ENCODE data around the gene LRIG1. TPM values are rescaled to one million over a fixed set of nuclear protein-coding genes. Genes with fewer than 3 reads are reported as not detected.

The LRIG1 gene
- total RNA-seq, 1 experiment from 2014 or later, result 4.0 TPM

DNA sequence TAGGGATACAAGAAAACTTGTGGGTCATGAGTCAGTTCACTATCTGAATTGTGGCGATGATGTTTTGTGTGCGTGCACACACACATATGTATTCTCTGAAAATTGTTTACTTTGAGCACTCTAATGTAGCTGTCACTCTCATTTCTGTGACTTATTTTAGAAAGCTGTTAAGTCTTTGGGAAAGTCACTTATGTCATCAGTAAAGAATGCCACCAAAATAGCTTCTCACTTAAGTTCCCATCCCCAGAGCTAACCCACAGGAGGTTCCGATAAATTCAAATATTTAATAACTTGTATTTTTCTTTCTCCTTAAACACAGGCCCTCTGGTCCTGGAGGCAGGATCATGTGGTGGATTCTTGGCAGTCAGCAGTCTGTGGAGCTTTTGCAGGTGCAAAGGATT is 138.3 kb downstream of the LRIG1 start:
- in situ Hi-C loops (cut with HindIII; ENCODE audit: low pct_unique_long_range_greater_than_20kb, low sequenced_read_pairs), result no loop called here

GRCh38 chr3:66361356-66361755 is 139.5 kb downstream of the LRIG1 start:
- DNase-seq (ENCODE audit: low read depth), result no peak
- in situ Hi-C loops (cut with HindIII; ENCODE audit: low pct_unique_long_range_greater_than_20kb, low sequenced_read_pairs), result no loop called here

More for the DNA sequence above, 138.3 kb downstream of the LRIG1 start:
- no peak for DNase-seq (ENCODE audit: low read depth)

GRCh38 chr3:66355997-66356396 is 144.8 kb downstream of the LRIG1 start:
- in situ Hi-C loops (cut with HindIII; ENCODE audit: low pct_unique_long_range_greater_than_20kb, low sequenced_read_pairs), result no loop called here
- no peak for DNase-seq (ENCODE audit: low read depth)

DNA sequence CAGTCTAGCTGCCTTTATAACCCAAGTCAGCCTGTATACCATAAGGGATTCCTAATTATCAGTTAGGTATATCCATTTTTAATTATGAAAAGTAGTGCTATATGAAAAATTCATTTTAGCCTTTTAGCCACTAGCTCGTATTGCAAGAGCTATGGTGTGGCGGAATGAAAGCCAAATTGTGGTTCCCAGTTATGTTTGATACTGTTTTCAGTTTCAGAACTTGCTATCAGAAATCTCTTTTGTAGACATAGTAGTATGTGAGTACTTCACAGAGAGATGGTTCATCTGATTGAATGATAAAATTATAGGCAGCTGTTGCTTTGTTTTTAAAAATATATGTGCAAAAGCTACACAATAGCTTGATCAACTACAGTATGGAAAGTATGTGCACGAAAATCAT is 145.4 kb downstream of the LRIG1 start:
- no peak for DNase-seq (ENCODE audit: low read depth)
- in situ Hi-C loops (cut with HindIII; ENCODE audit: low pct_unique_long_range_greater_than_20kb, low sequenced_read_pairs), result no loop called here

DNA sequence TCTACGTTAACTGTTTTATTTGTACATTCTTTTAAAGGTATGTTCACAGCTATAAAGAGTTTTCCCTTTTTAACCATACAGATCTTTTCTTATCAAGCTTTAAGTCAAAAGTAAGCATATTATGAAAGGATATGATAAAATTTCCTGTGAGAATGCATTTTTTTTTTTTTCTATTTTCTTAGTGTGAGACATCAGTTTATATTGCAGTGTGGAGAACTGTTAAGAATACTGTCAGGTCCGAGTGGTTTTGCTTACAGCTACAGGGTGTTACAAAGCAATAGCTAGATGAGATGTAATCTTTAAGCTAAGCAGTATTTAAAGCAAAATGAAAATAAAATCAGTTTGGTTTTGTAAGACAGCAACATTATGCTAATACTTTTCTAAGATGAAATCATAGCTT is 146.8 kb downstream of the LRIG1 start:
- DNase-seq (ENCODE audit: low read depth), result no peak
- in situ Hi-C loops (cut with HindIII; ENCODE audit: low pct_unique_long_range_greater_than_20kb, low sequenced_read_pairs), result no loop called here

- in situ Hi-C loops (cut with HindIII; ENCODE audit: low pct_unique_long_range_greater_than_20kb, low sequenced_read_pairs), result no loop called here
- no peak for DNase-seq (ENCODE audit: low read depth)
Measured at GRCh38 chr3:66353530-66353929, 147.3 kb downstream of the LRIG1 start.

- DNase-seq (ENCODE audit: low read depth), result no peak
- in situ Hi-C loops (cut with HindIII; ENCODE audit: low pct_unique_long_range_greater_than_20kb, low sequenced_read_pairs), result no loop called here
Measured at GRCh38 chr3:66353039-66353438, 147.8 kb downstream of the LRIG1 start.

DNA sequence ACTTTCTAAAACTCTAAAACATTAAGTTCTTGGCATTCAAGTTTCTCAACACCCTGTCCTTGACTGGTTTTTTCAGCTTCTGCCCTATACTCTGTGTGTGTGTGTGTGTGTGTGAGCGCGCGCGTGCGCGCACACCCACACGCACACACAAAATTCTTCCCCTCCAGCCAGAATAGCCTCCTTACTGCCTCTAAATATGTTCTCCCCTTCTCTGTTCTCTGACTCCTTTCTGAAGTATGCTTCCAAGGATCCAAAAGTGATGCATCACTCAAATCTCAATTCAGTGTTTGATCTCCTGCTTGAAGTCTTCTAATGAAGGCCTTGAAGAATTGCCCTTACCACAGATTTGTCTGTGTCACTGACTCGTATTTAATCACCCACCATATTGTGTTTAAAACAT is 150.2 kb downstream of the LRIG1 start:
- in situ Hi-C loops (cut with HindIII; ENCODE audit: low pct_unique_long_range_greater_than_20kb, low sequenced_read_pairs), result no loop called here
- DNase-seq (ENCODE audit: low read depth), result no peak

DNA sequence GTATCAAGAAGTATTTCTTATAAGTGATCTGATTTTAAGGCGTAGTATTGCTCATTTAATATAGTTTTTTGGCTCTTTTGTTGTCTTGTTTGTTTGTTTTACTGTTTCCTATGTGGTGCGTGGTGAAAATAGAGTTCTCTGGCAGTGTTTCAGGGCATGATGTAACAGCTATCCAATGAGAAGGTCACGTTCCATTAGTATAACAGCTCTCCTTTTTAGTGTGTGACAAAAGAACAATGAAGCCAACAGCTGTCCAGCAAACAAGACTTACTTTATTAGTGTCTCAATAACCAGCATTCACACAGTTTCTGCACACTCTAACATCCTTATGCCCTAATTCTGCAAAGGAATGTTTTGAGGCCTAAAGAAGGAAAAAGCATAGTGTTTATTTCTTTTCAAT is 152.1 kb downstream of the LRIG1 start:
- DNase-seq (ENCODE audit: low read depth), result no peak
- in situ Hi-C loops (cut with HindIII; ENCODE audit: low pct_unique_long_range_greater_than_20kb, low sequenced_read_pairs), result no loop called here

GRCh38 chr3:66344848-66345578 is 155.8 kb downstream of the LRIG1 start:
- no peak for DNase-seq (ENCODE audit: low read depth)
- in situ Hi-C loops (cut with HindIII; ENCODE audit: low pct_unique_long_range_greater_than_20kb, low sequenced_read_pairs), result no loop called here

GRCh38 chr3:66344391-66344811 is 156.4 kb downstream of the LRIG1 start:
- no peak for DNase-seq (ENCODE audit: low read depth)
- in situ Hi-C loops (cut with HindIII; ENCODE audit: low pct_unique_long_range_greater_than_20kb, low sequenced_read_pairs), result no loop called here

- in situ Hi-C loops (cut with HindIII; ENCODE audit: low pct_unique_long_range_greater_than_20kb, low sequenced_read_pairs), result no loop called here
- DNase-seq (ENCODE audit: low read depth), result no peak
Measured at GRCh38 chr3:66342717-66343356, 158.0 kb downstream of the LRIG1 start.

DNA sequence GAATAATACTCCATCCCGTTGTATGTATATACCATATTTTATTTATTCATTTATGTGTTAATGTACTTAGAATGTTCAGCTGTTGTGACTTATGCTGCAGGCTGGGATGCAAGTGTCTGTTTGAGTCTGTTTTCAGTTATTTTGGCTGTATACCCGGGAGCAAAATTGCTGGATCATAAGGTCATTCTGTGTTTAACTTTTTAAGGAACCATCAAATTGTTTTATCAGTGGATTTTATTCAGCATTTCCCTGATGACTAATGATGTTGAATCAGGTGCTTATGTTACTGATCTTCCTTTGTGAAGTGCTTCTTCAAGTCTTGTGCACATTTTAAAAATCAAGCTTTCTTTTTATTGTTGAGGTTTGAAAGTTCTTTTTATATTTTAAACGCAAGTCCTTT is 161.9 kb downstream of the LRIG1 start:
- in situ Hi-C loops (cut with HindIII; ENCODE audit: low pct_unique_long_range_greater_than_20kb, low sequenced_read_pairs), result no loop called here
- DNase-seq (ENCODE audit: low read depth), result no peak

DNA sequence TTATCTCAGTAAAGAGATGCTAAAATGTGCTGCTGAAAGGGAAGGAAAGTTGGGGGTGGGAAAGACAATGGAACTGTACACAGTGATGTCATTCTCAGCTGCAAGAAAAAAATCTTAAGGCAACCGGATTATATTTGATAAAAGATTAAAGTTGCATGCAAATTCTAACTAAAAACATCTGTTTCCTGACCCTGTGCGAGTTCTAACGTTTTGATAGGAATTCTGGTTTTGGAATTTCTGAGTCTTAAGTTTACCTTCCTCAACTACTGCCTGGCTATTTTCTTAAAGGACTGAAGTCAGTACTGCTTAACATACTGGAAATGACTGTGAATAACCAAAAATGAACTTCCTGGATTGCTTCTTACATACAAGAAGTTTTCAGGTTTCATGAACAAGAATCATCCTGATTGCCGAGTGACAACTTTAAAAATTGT is 164.5 kb downstream of the LRIG1 start:
- DNase-seq (ENCODE audit: low read depth), result no peak
- in situ Hi-C loops (cut with HindIII; ENCODE audit: low pct_unique_long_range_greater_than_20kb, low sequenced_read_pairs), result no loop called here

- in situ Hi-C loops (cut with HindIII; ENCODE audit: low pct_unique_long_range_greater_than_20kb, low sequenced_read_pairs), result no loop called here
- no peak for DNase-seq (ENCODE audit: low read depth)
Measured at GRCh38 chr3:66335671-66336070, 165.2 kb downstream of the LRIG1 start.

Measured in Caki2 (cell line).